HG02970 (cell line): Measurements from ENCODE around the gene NDUFA5.
A peak's percentile ranks its signal among the peaks of the same experiment; 100 is the strongest.
"Not testable (repeated sequence)": the region's sequence is repeated elsewhere in the genome, so short reads cannot be mapped to it uniquely, and the experiment has no call there.

Experiments used
- ATAC-seq: cut with Tn5 transposase; IDR thresholded peaks from one replicate; pipeline ENCODE4 v1.9.1; 2021; ENCODE audit warnings: mild to moderate bottlenecking, moderate library complexity, moderate number of reproducible peaks; ENCODE audit not compliant: unreplicated experiment, low FRiP score

Gene NDUFA5

GRCh38 chr7:123526533-123526932 lies 31.1 kb downstream of the NDUFA5 start:
- not testable (repeated sequence) for ATAC-seq

DNA sequence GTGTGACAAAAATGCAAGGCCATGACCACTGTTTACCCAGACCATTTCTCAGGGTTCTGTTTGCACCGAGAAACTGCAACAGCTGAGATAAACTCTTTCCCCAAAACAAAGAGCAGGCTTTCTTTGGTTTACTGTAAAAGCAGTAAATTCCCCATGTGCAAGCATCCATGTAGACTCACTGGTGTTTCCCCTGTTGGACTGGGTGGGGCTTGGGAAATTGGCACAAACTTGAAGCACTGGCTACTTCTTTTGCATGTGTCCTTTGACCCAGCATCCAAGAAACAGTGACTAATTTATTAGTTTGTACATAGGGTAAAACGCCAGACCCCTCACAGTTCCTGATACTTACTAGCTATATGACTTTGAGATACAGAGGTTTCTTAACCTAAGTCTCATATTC lies 35.6 kb downstream of the NDUFA5 start:
- no peak for ATAC-seq

DNA sequence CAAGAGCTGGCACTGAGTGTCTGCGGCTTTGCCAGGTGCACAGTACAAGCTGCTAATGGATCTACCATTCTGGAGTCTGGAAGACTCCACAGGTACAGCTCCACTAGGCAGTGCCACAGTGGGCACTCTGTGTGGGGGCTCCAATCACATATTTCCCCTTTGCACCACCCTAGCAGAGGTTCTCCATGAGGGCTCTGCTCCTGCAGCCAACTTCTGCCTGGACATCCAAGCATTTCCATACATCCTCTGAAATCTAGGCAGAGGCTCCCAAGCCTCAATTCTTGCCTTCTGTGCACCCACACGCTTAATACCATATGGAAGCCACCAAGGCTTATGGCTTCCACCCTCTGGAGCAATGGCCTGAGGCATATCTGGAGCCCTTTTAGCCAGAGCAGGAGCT lies 52.4 kb downstream of the NDUFA5 start:
- no peak for ATAC-seq

DNA sequence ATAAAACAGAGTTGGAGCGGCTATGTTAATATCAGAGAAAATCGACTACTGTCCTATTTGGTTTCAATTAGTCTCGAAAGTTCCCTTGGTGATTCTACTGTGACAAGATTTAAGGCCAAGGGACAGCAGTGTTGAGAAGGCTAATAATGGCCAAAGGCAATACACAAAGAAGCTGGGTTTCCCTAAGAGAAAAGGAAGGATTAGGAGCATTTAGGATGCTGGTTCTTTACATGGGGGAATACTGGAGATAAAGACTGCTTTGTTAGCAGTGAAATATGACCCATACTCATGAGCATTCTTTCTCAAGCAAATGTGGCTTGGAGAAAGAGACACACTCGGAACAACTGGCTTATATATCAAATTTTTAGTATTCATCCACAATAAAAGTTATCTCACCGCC lies 55.4 kb downstream of the NDUFA5 start:
- no peak for ATAC-seq

DNA sequence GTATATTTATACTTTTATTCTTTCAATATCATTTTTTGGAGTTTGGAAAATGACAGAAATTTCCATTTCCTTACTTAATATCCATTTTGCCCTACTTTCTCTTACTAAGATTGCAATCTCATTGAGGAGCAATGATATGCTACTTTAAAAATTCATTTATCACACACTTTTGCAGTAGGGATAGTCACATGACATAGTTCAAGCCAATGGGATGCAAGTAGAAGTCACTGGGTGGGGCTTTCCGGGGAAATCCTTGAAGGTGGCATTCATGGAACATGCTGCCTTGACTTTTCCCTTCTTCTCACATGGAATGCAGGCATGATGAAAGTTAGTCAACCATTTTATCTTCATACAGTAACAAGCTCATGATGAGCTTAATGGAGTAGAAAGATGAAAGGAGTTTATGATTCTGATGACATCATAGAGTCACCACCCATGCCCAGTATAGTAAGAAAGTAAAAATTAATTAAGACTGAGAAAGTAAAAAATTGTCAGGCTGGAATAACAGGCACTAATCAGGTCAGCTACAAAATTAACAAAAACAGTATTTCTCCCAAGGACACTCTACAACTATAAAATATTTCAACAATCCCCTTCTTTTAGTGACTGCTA lies 56.6 kb downstream of the NDUFA5 start:
- no peak for ATAC-seq

DNA sequence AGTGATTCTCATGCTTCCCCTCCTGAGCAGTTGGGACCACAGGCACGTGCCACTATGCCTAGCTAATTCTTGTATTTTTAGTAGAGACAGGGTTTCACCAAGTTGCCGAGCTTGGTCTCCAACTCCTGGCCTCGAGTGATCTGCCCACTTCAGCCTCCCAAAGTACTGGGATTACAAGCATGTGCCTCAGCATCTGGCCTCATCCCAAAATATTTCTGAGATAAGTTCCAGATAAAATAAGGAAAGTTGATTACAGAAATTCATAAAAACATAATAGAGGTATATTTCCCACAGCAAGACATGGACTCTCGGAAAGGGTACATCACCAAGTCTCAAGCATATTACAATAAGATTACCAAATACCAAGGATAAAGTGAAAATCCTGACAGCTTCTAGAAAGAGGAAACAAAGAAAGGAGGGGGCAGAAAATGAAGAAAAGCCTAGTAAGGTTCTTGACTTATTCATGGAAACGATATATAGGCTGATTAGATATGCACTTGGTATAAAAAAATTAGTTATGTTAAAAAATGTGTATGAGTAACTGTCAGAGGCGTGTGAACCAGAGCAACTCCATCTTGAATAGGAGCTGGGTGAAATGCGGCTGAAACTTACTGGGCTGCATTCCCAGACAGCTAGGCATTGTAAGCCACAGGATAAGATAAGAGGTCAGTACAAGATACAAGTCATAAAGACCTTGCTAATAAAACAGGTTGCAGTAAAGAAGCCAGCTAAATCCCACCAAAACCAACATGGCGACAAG lies 58.2 kb downstream of the NDUFA5 start:
- no peak for ATAC-seq

GRCh38 chr7:123498601-123499000 lies 59.0 kb downstream of the NDUFA5 start:
- no peak for ATAC-seq

GRCh38 chr7:123498031-123498430 lies 59.6 kb downstream of the NDUFA5 start:
- no peak for ATAC-seq

DNA sequence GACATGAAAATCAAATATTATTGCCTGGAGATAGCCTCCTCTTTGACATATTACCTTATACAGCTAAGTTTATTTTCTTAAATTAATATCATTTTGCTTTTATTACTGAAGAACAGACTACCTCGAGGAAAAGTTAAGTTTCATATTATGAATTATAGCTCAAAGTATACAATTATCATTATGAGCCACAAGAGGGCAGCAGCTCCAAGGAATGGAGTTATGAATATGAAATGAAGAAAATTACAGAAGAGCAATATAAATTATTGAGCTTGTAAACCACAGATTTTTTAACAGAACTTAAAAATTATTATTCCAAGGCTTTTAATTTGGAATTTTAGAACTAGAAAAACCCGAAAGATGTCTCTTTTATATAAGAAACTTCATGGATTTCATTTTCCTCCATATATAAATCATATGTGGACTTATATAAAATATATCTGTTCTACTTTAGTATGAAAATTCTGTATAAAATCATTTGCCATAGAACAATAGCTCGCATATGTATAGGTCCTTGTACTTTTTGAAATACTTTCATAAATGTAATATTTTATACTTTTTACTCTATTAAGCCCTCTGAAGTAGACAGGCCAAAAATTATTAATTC lies 63.3 kb downstream of the NDUFA5 start:
- no peak for ATAC-seq

DNA sequence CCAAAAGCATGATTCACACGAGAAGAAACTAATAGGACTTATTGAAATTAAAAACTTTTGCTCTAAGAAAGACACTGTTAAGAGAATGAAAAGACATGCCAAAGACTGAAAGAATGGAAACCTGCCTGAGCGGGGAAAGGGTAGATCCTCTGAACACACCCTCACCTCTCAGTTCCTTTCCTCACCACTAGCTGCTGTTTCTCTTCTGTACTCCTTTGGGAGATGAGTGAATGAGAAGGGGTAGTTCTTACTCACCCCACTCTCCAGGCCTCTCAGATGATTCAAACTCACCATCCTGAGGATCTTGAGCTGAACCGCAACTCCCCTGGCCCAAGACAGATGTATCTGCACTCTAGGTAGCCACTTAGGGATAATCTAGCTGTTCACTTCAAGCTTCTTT lies 65.1 kb downstream of the NDUFA5 start:
- ATAC-seq, result peak; percentile 65
